Esophagus muscularis mucosa (tissue), 4 donors: ENCODE results near the gene ATP2B1. TPM values are rescaled to one million over a fixed set of nuclear protein-coding genes. Genes with fewer than 3 reads are reported as not detected.

ENCODE experiments used
- DNase-seq: peaks from one replicate; pipeline ENCODE4 v3.0.0-alpha.2; 2017; ENCODE audit errors: extremely low spot score
- H3K27ac ChIP-seq, 4 donors: fragments of 200-600 bp; sonication (generic); replicated peaks in 1 of 4; 1 replicate in 3 of 4; 2 replicates in 1 of 4; pipeline ENCODE4 v1.5.1; 2016 to 2019; ENCODE audit warnings: mild to moderate bottlenecking in 1 of 4
- H3K27me3 ChIP-seq, 4 donors: fragments of 200-600 bp; sonication (generic); one replicate each; pipeline versions ENCODE4 v1.5.1 to v1.6.0; 2016 to 2019
- H3K36me3 ChIP-seq, 4 donors: fragments of 200-600 bp; sonication (generic); one replicate each; pipeline ENCODE4 v1.5.1; 2016 to 2019
- H3K4me1 ChIP-seq, 4 donors: fragments of 200-600 bp; sonication (generic); one replicate each; pipeline ENCODE4 v1.5.1; 2016 to 2019
- H3K4me3 ChIP-seq, 4 donors: fragments of 200-600 bp; sonication (generic); 1 replicate in 2 of 4; 2 replicates in 2 of 4; pipeline ENCODE4 v1.5.1; 2016 to 2019; ENCODE audit warnings: mild to moderate bottlenecking in 4 of 4, moderate library complexity in 1 of 4
- H3K9me3 ChIP-seq, 4 donors: fragments of 200-600 bp; sonication (generic); 1 replicate in 3 of 4; 2 replicates in 1 of 4; pipeline ENCODE4 v1.5.1; 2016 to 2019
- EP300 ChIP-seq: sonication (generic); formaldehyde crosslinking; IDR thresholded peaks from one replicate; pipeline ENCODE4 v1.6.1; 2017; ENCODE audit warnings: antibody characterized with exemption
- POLR2A ChIP-seq: fragments of 450-650 bp; IDR thresholded peaks from one replicate; pipeline ENCODE4 v1.6.1; 2017; ENCODE audit warnings: antibody characterized with exemption, moderate library complexity, mild to moderate bottlenecking, low read depth
- POLR2AphosphoS5 ChIP-seq, 2 donors: sonication (generic); formaldehyde crosslinking; IDR thresholded peaks; one replicate each; pipeline ENCODE4 v1.6.1; 2017; ENCODE audit warnings: antibody characterized with exemption in 2 of 2
- WGBS: methylation state at CpG from one replicate; pipeline ENCODE4 v1.1.5; 2018; 5-methylcytosine and 5-hydroxymethylcytosine counted together
- intact Hi-C: fragments of 100-400 bp; cut with DNase I; formaldehyde crosslinking; loops from one replicate; pipeline ENCODE4 v1.15.1; 2023
- total RNA-seq, 4 donors: library from RNA; depleted of rRNA; stranded (reverse); fragments of >200 nt; gene quantifications; one replicate each; pipeline versions ENCODE4 v1.1.0 to v1.2.1, GENCODE V29; 2016
- TF ChIP-seq, protein P1 (sequence below), 3 experiments: fragments of 200-600 bp in 2 of 3; fragments of 450-650 bp in 1 of 3; sonication (generic) in 2 of 3; IDR thresholded peaks; one replicate each; pipeline ENCODE4 v1.5.1; 2017 to 2019; ENCODE audit warnings: antibody characterized with exemption in 3 of 3, mild to moderate bottlenecking in 2 of 3, moderate library complexity in 1 of 3

Gene ATP2B1
- total RNA-seq, 4 donors from 2014 or later, result 16.0 to 36.9 (median 20.7) TPM

DNA sequence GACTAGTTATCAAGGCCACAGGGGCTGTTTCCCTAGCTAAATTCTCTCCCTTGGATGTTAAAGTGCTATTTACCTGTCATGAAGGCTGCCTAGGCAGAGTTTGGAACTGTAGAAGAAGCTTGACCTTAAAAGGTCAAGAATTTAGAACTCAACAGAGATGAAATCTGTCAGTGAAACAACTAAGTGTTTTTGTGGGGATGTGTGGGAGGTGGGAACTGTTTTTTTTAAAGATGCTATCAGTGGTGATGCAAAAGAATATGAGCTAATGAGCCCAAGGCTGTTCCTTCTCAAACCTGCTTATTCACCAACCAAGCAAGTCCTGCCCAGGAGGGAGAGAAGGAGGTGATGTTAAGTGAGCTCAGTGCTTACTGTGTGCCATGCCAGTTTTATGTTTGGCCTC lies 142.0 kb downstream of the ATP2B1 start:
- Histone ChIP-seq H3K27ac (no peak overlapping the region), H3K27me3 (no peaks in the 10 kb centered on the region), H3K9me3 (no peaks in the 10 kb centered on the region), H3K4me3 (no peak overlapping the region), H3K4me1 (no peaks in the 10 kb centered on the region), H3K36me3 (no peaks in the 10 kb centered on the region)
- intact Hi-C loops, result no loop called here
- DNase-seq, result peak; percentile 82
- TF ChIP-seq POLR2A, result no peak
- no peak for TF ChIP-seq EP300
- no peak for TF ChIP-seq POLR2AphosphoS5 (IDR thresholded peaks at IDR 0.05)
- TF ChIP-seq, protein P1, sequence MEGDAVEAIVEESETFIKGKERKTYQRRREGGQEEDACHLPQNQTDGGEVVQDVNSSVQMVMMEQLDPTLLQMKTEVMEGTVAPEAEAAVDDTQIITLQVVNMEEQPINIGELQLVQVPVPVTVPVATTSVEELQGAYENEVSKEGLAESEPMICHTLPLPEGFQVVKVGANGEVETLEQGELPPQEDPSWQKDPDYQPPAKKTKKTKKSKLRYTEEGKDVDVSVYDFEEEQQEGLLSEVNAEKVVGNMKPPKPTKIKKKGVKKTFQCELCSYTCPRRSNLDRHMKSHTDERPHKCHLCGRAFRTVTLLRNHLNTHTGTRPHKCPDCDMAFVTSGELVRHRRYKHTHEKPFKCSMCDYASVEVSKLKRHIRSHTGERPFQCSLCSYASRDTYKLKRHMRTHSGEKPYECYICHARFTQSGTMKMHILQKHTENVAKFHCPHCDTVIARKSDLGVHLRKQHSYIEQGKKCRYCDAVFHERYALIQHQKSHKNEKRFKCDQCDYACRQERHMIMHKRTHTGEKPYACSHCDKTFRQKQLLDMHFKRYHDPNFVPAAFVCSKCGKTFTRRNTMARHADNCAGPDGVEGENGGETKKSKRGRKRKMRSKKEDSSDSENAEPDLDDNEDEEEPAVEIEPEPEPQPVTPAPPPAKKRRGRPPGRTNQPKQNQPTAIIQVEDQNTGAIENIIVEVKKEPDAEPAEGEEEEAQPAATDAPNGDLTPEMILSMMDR (IDR thresholded peaks at IDR 0.05), result no peak

GRCh38 chr12:89565002-89565401 lies 143.6 kb downstream of the ATP2B1 start:
- Histone ChIP-seq H3K4me1 (no peaks in the 10 kb centered on the region), H3K9me3 (no peaks in the 10 kb centered on the region), H3K27me3 (no peaks in the 10 kb centered on the region), H3K27ac (no peak overlapping the region), H3K4me3 (no peak overlapping the region), H3K36me3 (no peaks in the 10 kb centered on the region)
- intact Hi-C loops, result no loop called here
- no peak for DNase-seq
- no peak for TF ChIP-seq POLR2A
- no peak for TF ChIP-seq POLR2AphosphoS5 (IDR thresholded peaks at IDR 0.05)
- no peak for TF ChIP-seq EP300
- TF ChIP-seq, protein P1 (IDR thresholded peaks at IDR 0.05), result no peak

GRCh38 chr12:89559753-89560152 lies 148.9 kb downstream of the ATP2B1 start:
- 94% methylated on average over 10 of the region's 10 CpGs for WGBS
- no peaks in the 10 kb centered on the region for H3K9me3 ChIP-seq
- TF ChIP-seq POLR2A (no peak), EP300 (no peak), POLR2AphosphoS5 (IDR thresholded peaks at IDR 0.05) (no peak)
- TF ChIP-seq, protein P1 (IDR thresholded peaks at IDR 0.05), result no peak
- no peak overlapping the region for H3K4me3 ChIP-seq
- no peak for DNase-seq
- no peaks in the 10 kb centered on the region for H3K4me1 ChIP-seq
- H3K36me3 ChIP-seq, result no peaks in the 10 kb centered on the region
- no peak overlapping the region for H3K27ac ChIP-seq
- intact Hi-C loops, result no loop called here
- no peaks in the 10 kb centered on the region for H3K27me3 ChIP-seq

GRCh38 chr12:89556976-89557375 lies 151.7 kb downstream of the ATP2B1 start:
- DNase-seq, result no peak
- no peaks in the 10 kb centered on the region for H3K27me3 ChIP-seq
- no peaks in the 10 kb centered on the region for H3K4me1 ChIP-seq
- no peak overlapping the region for H3K27ac ChIP-seq
- no peaks in the 10 kb centered on the region for H3K9me3 ChIP-seq
- 76% methylated on average over 2 of the region's 2 CpGs for WGBS
- H3K36me3 ChIP-seq, result no peaks in the 10 kb centered on the region
- H3K4me3 ChIP-seq, result no peak overlapping the region
- TF ChIP-seq, protein P1 (IDR thresholded peaks at IDR 0.05), result no peak
- TF ChIP-seq EP300 (no peak), POLR2AphosphoS5 (IDR thresholded peaks at IDR 0.05) (no peak), POLR2A (no peak)
- intact Hi-C loops, result no loop called here

- H3K4me3 ChIP-seq, result no peak overlapping the region
- no peaks in the 10 kb centered on the region for H3K9me3 ChIP-seq
- intact Hi-C loops, result no loop called here
- TF ChIP-seq EP300, result no peak
- H3K4me1 ChIP-seq, result no peaks in the 10 kb centered on the region
- H3K27ac ChIP-seq, result no peak overlapping the region
- H3K27me3 ChIP-seq, result no peaks in the 10 kb centered on the region
- no peaks in the 10 kb centered on the region for H3K36me3 ChIP-seq
- 41% methylated on average over 1 of the region's 1 CpG for WGBS
- DNase-seq, result no peak
Measured at GRCh38 chr12:89552376-89552775, 156.3 kb downstream of the ATP2B1 start.
